GM13977 (cell line): ENCODE measurements around the gene HORMAD2.

Experiments
- DNase-seq: peaks from one replicate; pipeline ENCODE4 v3.0.0; 2012; ENCODE audit warnings: low spot score
- in situ Hi-C: fragments of 300-500 bp; cut with MboI; formaldehyde crosslinking; loops from one replicate; pipeline ENCODE4 v1.12.0; 2022; ENCODE audit warnings: low sequenced_read_pairs, low pct_unique_long_range_greater_than_20kb, mixed read lengths, inconsistent platforms; ENCODE audit not compliant: unreplicated experiment
- TF ChIP-seq, protein P1 (sequence below): IDR thresholded peaks from 2 replicates; pipeline ENCODE4 v1.5.1; 2012; ENCODE audit warnings: mild to moderate bottlenecking, control low read depth; ENCODE audit not compliant: insufficient read depth; ENCODE audit errors: extremely low read depth, missing control alignments

HORMAD2 gene

GRCh38 chr22:30161051-30161469 lies 80.8 kb downstream of the HORMAD2 start:
- in situ Hi-C loops: no loop called here
- no peak for DNase-seq
- TF ChIP-seq, protein P1, sequence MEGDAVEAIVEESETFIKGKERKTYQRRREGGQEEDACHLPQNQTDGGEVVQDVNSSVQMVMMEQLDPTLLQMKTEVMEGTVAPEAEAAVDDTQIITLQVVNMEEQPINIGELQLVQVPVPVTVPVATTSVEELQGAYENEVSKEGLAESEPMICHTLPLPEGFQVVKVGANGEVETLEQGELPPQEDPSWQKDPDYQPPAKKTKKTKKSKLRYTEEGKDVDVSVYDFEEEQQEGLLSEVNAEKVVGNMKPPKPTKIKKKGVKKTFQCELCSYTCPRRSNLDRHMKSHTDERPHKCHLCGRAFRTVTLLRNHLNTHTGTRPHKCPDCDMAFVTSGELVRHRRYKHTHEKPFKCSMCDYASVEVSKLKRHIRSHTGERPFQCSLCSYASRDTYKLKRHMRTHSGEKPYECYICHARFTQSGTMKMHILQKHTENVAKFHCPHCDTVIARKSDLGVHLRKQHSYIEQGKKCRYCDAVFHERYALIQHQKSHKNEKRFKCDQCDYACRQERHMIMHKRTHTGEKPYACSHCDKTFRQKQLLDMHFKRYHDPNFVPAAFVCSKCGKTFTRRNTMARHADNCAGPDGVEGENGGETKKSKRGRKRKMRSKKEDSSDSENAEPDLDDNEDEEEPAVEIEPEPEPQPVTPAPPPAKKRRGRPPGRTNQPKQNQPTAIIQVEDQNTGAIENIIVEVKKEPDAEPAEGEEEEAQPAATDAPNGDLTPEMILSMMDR: no peak

DNA sequence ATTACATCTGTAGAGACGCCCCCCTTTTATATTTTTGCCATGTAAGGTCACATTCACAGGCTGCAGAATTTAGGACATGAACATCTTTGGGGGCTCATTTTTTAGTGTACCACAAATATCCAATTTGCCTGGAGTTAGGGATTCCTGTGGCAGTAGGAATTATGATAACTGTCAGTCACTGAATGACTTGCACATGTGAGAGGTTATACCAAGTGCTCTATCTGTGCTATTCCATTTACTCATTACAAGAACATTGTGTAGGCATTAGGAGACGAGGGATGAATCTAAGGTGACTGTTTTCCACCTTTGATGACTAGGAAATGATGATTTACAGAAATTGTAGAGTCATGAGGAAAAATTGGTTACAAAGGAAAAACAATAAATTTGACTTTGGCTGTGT lies 87.0 kb downstream of the HORMAD2 start:
- TF ChIP-seq, protein P1: no peak
- no peak for DNase-seq
- in situ Hi-C loops: no loop called here

DNA sequence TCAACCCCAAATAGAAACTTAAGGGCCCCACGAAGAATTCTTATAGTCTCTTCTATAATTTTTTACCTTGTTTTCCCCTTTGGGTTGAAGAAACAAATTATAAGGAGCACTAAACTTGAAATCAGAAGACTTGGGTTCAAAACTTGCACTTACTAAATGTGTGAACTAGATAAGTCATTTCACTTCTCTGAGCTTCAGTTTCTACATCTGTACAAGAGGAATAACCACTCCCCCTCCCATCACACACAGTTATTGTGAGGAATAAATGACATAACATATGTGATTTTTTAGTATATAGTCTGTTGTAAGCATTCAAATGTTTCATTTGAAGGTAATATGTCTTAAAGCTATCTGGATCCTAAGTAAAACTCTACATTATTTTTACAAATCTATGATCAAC lies 87.5 kb downstream of the HORMAD2 start:
- DNase-seq: no peak
- in situ Hi-C loops: no loop called here
- TF ChIP-seq, protein P1: no peak

- TF ChIP-seq, protein P1: no peak
- in situ Hi-C loops: no loop called here
- DNase-seq: no peak
These were observed 88.7 kb downstream of the HORMAD2 start for GRCh38 chr22:30169002-30169401.

DNA sequence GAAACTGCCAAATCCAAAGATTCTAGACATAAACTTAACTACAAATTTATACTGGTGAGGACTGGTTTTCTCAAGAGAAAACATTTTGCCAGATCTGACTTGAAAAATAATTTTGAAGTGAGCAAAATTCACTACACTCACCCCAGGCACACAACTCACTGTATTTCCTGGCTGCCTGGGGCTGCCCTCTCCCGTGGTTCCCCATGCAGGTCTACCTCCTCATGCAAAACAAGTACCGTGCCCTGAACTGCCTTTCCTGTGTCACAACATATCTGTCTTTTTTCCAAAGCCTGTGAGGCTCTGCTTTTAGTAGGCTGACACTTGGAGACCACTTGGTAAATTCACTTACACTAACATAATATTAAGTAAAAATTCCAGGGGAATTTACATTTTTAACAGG lies 89.9 kb downstream of the HORMAD2 start:
- DNase-seq: no peak
- TF ChIP-seq, protein P1: no peak

GRCh38 chr22:30171008-30171407 lies 90.7 kb downstream of the HORMAD2 start:
- in situ Hi-C loops: no loop called here
- TF ChIP-seq, protein P1: no peak

More for the DNA sequence above, 89.9 kb downstream of the HORMAD2 start:
- in situ Hi-C loops: no loop called here

More at GRCh38 chr22:30171008-30171407, 90.7 kb downstream of the HORMAD2 start:
- DNase-seq: no peak
